ENCODE measurements around the gene YOD1.

YOD1 gene

DNA sequence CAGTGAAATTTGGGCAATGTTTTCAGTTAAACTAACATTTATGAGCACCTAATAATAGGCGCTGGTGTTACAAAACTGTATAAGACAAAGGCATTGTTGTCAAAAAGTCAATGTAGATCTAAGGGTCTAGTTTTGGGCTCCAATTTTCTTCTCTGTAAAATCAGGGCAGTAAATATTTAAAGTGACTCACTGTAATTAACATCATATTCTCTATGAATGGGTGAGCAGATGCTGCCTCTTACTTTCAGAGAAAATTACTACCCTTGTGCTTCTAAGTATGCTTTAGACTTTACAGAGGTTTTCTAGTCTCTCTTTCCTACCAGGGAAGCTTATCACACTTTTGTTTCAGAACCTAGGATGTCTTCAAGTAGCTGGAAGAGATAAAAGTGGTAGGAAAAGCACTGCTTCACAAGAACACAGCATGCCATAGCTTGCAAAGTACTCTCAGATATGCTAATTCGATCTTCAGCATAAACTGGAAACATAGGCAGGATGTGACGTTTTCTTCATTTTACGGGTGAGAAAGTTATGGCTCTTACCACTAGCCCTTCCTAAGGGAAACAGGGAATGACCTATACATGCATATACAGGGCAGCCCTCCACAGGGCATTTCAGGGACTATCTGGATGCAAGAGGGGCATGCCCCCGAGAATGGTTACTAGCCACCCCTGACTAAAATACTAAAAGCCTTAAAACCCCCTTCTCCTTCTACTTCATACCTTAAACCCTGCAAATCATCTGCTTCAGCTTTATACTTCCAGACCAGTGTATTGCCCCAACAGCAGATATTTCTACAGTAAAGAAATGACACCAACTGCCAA, 21.1 kb downstream of the YOD1 start:
- in situ Hi-C loops (cut with MboI; ENCODE audit: low sequenced_read_pairs, unreplicated experiment), result no loop called here
- TF ChIP-seq, protein P1, sequence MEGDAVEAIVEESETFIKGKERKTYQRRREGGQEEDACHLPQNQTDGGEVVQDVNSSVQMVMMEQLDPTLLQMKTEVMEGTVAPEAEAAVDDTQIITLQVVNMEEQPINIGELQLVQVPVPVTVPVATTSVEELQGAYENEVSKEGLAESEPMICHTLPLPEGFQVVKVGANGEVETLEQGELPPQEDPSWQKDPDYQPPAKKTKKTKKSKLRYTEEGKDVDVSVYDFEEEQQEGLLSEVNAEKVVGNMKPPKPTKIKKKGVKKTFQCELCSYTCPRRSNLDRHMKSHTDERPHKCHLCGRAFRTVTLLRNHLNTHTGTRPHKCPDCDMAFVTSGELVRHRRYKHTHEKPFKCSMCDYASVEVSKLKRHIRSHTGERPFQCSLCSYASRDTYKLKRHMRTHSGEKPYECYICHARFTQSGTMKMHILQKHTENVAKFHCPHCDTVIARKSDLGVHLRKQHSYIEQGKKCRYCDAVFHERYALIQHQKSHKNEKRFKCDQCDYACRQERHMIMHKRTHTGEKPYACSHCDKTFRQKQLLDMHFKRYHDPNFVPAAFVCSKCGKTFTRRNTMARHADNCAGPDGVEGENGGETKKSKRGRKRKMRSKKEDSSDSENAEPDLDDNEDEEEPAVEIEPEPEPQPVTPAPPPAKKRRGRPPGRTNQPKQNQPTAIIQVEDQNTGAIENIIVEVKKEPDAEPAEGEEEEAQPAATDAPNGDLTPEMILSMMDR (IDR thresholded peaks at IDR 0.05; ENCODE audit: borderline replicate concordance, control extremely low read depth, extremely low read depth, insufficient read depth, missing control alignments), result no peak
- DNase-seq (ENCODE audit: low spot score), result no peak

DNA sequence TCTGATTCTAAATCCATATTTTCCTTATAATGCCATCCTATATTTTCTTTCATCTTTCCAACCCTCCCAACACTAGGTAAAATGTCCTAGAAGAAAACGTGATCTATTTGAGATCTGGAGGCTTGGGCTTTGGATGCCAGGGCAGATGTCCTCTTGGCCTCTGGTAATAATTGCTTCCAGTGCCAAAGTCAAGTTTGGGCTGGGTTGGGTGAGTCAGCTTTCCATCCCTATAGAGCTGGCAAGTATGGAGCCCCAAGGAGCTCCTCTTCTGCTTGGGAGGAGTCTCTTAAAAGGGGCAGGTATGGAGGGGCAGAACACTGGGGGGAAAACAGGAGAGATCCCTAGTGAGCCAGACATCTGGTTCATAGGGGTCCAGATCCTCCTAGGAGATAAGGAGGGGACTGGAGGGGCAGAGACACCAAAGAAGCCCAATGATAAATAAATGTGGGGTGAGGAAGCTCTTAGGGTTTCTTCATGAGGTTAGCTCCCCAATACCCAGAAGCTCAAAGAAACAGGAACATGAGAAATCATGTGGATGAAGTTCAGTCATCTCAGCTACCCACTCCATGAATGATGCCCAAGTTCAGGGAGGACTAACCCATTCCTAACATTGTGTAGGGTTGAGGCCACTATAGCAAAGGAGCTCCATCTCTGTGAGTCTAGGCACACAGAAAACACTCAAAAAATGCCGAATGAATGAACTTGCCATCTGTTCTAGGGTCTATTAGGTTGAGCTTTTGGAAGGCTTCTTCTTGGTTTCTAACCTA, 21.9 kb downstream of the YOD1 start:
- in situ Hi-C loops (cut with MboI; ENCODE audit: low sequenced_read_pairs, unreplicated experiment), result no loop called here
- TF ChIP-seq, protein P1 (IDR thresholded peaks at IDR 0.05; ENCODE audit: borderline replicate concordance, control extremely low read depth, extremely low read depth, insufficient read depth, missing control alignments), result no peak

DNA sequence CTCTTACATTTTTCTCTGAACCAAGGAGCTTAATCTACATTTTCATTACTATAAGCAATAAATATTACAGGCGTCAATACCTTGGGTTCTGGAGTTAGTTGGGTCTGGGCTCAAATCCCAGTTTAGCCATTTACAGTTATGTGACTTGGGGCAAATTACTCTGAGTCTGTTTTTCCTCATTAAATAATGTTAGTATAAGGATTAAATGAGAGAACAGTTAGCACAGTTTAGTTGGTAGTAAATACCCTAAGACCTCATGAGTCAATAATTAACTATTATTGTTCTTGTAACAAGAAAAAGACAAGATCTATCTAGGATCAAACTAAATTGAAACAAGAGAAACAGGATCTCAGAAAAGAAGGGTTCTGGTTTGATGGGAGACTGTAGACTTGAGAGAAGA, 23.1 kb downstream of the YOD1 start:
- DNase-seq (ENCODE audit: low spot score), result no peak
- TF ChIP-seq, protein P1 (IDR thresholded peaks at IDR 0.05; ENCODE audit: borderline replicate concordance, control extremely low read depth, extremely low read depth, insufficient read depth, missing control alignments), result no peak
- in situ Hi-C loops (cut with MboI; ENCODE audit: low sequenced_read_pairs, unreplicated experiment), result no loop called here

More for the DNA sequence above, 21.9 kb downstream of the YOD1 start:
- no peak for DNase-seq (ENCODE audit: low spot score)

DNA sequence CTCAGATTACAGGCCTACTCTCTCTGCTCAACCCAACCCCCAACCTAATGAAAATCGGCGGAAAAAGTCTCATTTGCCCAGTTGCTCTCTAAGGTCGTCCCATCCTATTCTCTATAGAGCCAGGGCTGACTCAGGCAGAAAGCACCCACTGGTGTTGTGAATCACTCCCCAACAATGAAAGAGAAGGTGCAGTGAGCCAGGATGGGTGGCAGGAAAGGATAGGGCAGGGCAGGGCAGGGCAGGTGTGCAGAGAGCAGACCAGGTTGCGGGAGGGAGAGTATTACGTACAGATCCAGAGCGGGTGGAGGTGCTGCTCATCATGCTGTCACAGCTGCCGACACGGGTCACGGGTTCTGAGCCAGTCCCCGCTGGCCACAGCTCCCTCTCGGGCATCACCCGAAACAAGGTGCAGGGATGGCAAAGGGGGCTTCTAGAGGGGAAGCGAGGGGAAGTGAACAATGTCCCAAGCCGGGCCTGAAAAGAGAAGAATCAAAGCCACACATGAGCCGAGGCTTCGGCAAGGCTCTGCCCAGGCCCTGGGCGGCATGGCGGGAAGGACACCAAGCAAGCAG, 23.7 kb downstream of the YOD1 start:
- in situ Hi-C loops (cut with MboI; ENCODE audit: low sequenced_read_pairs, unreplicated experiment), result no loop called here
- TF ChIP-seq, protein P1 (IDR thresholded peaks at IDR 0.05; ENCODE audit: borderline replicate concordance, control extremely low read depth, extremely low read depth, insufficient read depth, missing control alignments), result no peak
- DNase-seq (ENCODE audit: low spot score), result no peak

DNA sequence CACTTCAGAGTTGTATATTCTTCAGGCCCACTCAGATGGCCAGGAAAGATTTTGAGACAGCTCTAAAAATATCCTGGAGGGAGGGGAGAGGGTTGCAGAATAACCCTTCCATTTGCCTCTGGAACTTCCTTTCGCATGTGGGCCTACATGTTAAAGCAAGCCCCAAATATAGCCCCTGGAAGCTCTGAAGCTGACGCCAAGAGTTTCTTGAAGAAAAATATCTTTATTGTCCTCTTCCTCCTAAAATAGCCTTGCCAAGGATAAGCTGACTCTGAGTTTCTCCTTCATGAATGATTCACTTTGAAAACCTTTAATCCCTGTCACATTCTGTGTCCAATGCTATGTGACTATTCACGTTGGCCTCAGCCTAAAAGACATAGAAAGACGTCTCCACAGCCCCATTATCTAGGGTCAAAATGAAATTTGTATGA, 24.9 kb downstream of the YOD1 start:
- no peak for DNase-seq (ENCODE audit: low spot score)
- in situ Hi-C loops (cut with MboI; ENCODE audit: low sequenced_read_pairs, unreplicated experiment), result no loop called here
- TF ChIP-seq, protein P1 (IDR thresholded peaks at IDR 0.05; ENCODE audit: borderline replicate concordance, control extremely low read depth, extremely low read depth, insufficient read depth, missing control alignments), result no peak

DNA sequence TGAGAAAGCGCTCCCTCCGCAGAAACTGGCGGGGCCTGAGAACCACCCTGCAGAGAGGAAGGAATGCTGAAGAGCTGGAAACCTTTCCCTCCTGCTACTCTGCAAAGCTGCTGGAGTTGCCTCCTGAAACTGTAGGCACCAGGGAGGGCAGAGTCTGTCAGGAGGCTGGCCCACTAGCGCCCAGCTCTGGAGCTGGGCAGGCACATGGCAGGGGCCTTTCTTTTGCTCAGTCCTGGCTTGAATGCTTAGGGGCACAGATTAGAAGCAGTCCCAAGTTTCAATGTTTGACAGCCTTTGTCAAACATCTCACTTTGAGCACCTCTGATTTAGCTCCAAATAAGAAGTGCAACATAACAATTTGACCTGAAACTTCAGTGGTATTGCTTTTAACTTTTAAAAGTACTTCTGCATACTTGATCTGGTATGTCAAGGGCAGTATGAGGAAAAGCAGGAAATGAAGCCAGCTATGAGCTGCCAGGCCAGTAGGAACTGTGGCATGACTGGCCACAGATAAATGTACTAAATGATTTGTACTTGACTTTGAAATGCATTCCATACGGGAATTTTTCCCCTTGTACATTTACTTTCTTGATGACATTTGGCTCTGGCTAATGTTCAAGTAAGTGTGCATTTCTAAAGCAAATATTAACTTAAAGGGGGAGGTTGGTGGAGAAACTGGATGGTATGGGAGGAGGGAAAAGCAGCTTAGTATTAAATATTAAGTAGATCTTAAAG, 25.7 kb downstream of the YOD1 start:
- TF ChIP-seq, protein P1 (IDR thresholded peaks at IDR 0.05; ENCODE audit: borderline replicate concordance, control extremely low read depth, extremely low read depth, insufficient read depth, missing control alignments), result no peak
- in situ Hi-C loops (cut with MboI; ENCODE audit: low sequenced_read_pairs, unreplicated experiment), result no loop called here
- no peak for DNase-seq (ENCODE audit: low spot score)
